Superior temporal gyrus (tissue), 1 donor: ENCODE results near the gene CFAP97D2.
A peak's percentile ranks its signal among the peaks of the same experiment; 100 is the strongest.
"Not testable (repeated sequence)": the region's sequence is repeated elsewhere in the genome, so short reads cannot be mapped to it uniquely, and the experiment has no call there.

ENCODE experiments used
- DNase-seq: peaks from one replicate; pipeline ENCODE4 v3.0.0-alpha.2; 2016; ENCODE audit errors: extremely low spot score

Gene CFAP97D2

GRCh38 chr13:114179087-114179658, at the start of gene CFAP97D2:
Gene CFAP97D2 (plus strand): TSS chr13:114179257. CDS start chr13:114179331, 74 bp downstream.
- no peak for DNase-seq

GRCh38 chr13:114129649-114130062, 49.4 kb upstream of the CFAP97D2 start:
- no peak for DNase-seq

GRCh38 chr13:114130131-114130836, 48.8 kb upstream of the CFAP97D2 start:
- DNase-seq: no peak

- peak; percentile 63 for DNase-seq
Observed at GRCh38 chr13:114130837-114131582, 48.0 kb upstream of the CFAP97D2 start.

- no peak for DNase-seq
Observed at GRCh38 chr13:114131583-114132418, 47.3 kb upstream of the CFAP97D2 start.

GRCh38 chr13:114132419-114133121, 46.5 kb upstream of the CFAP97D2 start, which contains the start of gene RASA3:
Gene RASA3 (minus strand): TSS chr13:114132623. CDS start chr13:114132489, 134 bp downstream.
- peak; percentile 63 for DNase-seq

- DNase-seq: not testable (repeated sequence)
Observed at GRCh38 chr13:114133126-114133525, 45.9 kb upstream of the CFAP97D2 start.

GRCh38 chr13:114133552-114133951, 45.5 kb upstream of the CFAP97D2 start:
- DNase-seq: not testable (repeated sequence)

- peak; percentile 22 for DNase-seq
Observed at GRCh38 chr13:114134111-114134943, 44.7 kb upstream of the CFAP97D2 start.

GRCh38 chr13:114134944-114135610, 44.0 kb upstream of the CFAP97D2 start:
- peak; percentile 7 for DNase-seq

- DNase-seq: no peak
Observed at GRCh38 chr13:114135731-114136171, 43.3 kb upstream of the CFAP97D2 start.

GRCh38 chr13:114136576-114136975, 42.5 kb upstream of the CFAP97D2 start:
- peak; percentile 4 for DNase-seq

GRCh38 chr13:114140131-114140905, 38.7 kb upstream of the CFAP97D2 start:
- DNase-seq: peak; percentile 6

- peak; percentile 0 for DNase-seq
Observed at GRCh38 chr13:114140906-114141250, 38.2 kb upstream of the CFAP97D2 start.

- peak; percentile 0 for DNase-seq
Observed at GRCh38 chr13:114141261-114141996, 37.6 kb upstream of the CFAP97D2 start.

GRCh38 chr13:114142137-114142550, 36.9 kb upstream of the CFAP97D2 start:
- DNase-seq: peak; percentile 1

GRCh38 chr13:114142640-114143490, 36.2 kb upstream of the CFAP97D2 start:
- DNase-seq: peak; percentile 2
